ENCODE data around the gene GPR162. TPM values are rescaled to one million over a fixed set of nuclear protein-coding genes. Genes with fewer than 3 reads are reported as not detected.

GPR162 gene
- total RNA-seq, 1 donor from 2014 or later = 0.75 TPM

DNA sequence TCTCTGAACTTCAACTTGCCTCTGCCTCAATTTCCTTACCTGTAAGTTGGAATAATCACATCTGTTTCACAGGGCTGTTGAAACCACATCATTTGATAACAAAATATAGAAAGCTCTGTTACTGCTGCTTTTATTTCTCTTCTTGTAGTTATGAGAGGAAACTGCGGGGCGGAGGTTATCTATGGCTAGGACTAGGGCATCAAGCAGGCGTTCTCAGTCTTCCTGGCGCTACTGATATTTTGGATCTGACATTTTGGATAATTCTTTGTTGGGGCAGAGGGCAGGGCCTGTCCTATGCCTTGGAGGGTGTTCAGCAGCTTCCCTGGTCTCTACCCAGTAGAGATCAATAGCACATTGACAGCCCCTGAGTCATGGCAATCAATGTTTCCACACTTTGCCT is 10.5 kb downstream of the GPR162 start:
- TF ChIP-seq CTCF (IDR thresholded peaks at IDR 0.05; ENCODE audit: insufficient read depth, low read length, poor library complexity, severe bottlenecking) = no peak
- DNase-seq (ENCODE audit: low read depth) = no peak
- no peak overlapping the region for H3K4me3 ChIP-seq (ENCODE audit: low read depth, low read length)
- peaks cover 2% of the 10 kb centered on the region for H3K36me3 ChIP-seq (ENCODE audit: control insufficient read depth, insufficient read depth, low read length)
- H3K27me3 ChIP-seq (ENCODE audit: control insufficient read depth, insufficient read depth, low read length) = no peaks in the 10 kb centered on the region

DNA sequence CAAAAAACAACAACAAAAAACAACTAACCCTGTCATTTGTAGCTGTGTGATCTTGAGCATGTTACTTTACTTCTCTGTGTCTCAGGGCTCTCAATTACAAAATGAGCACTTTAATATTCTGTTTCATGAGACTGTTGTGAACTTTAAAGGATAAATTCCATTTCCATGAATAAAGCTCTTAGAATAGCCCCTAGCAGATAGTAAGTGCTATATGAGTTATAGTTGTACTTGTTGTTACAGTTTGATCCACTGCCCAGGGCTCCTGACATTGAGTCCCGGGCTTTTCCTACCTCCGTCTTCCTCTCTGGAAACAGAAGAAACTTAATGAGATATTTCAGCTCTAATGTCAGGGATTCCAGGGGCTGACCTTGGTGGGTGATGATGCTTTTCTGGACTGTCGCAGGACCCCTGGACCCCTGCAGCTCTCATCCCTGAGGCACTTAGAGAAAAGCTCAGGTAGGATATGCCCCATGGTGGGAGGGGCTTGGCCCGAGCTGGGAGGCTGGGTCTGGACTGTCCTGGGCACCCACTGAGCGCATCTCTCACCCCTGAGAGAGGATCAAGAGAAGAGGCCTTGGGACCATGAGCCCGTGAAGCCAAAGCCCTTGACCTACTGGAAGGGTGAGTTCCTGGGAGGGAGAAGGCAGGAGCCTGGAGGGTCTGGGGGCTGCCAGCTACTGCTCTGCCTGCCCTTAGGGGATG is 11.7 kb downstream of the GPR162 start:
- DNase-seq (ENCODE audit: low read depth) = no peak
- Histone ChIP-seq H3K4me3 (ENCODE audit: low read depth, low read length) (no peak overlapping the region), H3K27me3 (ENCODE audit: control insufficient read depth, insufficient read depth, low read length) (no peaks in the 10 kb centered on the region), H3K36me3 (ENCODE audit: control insufficient read depth, insufficient read depth, low read length) (peaks cover 2% of the 10 kb centered on the region)
- no peak for TF ChIP-seq CTCF (IDR thresholded peaks at IDR 0.05; ENCODE audit: insufficient read depth, low read length, poor library complexity, severe bottlenecking)

DNA sequence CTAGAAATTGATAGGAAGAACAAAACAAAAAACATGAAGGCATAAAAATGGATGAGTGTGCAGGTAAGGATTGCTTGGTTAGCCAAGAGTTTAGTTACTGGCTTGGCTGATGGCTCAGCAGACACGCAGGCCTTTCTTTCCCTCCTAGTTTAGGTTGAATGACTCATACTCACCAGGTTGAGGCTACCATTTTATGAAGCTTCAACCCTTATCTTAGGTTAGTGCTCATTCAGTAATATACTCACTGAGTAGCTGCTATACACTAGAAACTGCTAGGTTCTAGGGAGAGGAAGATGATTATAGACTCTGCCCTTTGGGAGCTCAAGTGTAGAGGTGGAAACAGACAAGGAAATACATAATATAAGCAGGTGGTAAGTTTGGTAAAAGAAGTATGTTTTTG is 12.6 kb downstream of the GPR162 start:
- no peaks in the 10 kb centered on the region for H3K27me3 ChIP-seq (ENCODE audit: control insufficient read depth, insufficient read depth, low read length)
- peaks cover 4% of the 10 kb centered on the region for H3K36me3 ChIP-seq (ENCODE audit: control insufficient read depth, insufficient read depth, low read length)
- no peak for DNase-seq (ENCODE audit: low read depth)
- TF ChIP-seq CTCF (IDR thresholded peaks at IDR 0.05; ENCODE audit: insufficient read depth, low read length, poor library complexity, severe bottlenecking) = no peak
- no peak overlapping the region for H3K4me3 ChIP-seq (ENCODE audit: low read depth, low read length)

- Histone ChIP-seq H3K36me3 (ENCODE audit: control insufficient read depth, insufficient read depth, low read length) (peaks cover 4% of the 10 kb centered on the region), H3K27me3 (ENCODE audit: control insufficient read depth, insufficient read depth, low read length) (no peaks in the 10 kb centered on the region), H3K4me3 (ENCODE audit: low read depth, low read length) (no peak overlapping the region)
- no peak for DNase-seq (ENCODE audit: low read depth)
- TF ChIP-seq CTCF (IDR thresholded peaks at IDR 0.05; ENCODE audit: insufficient read depth, low read length, poor library complexity, severe bottlenecking) = no peak
Measured at GRCh38 chr12:6834873-6835272, 13.3 kb downstream of the GPR162 start.

GRCh38 chr12:6836851-6837250 is 15.2 kb downstream of the GPR162 start:
- no peak for TF ChIP-seq CTCF (IDR thresholded peaks at IDR 0.05; ENCODE audit: insufficient read depth, low read length, poor library complexity, severe bottlenecking)
- H3K27me3 ChIP-seq (ENCODE audit: control insufficient read depth, insufficient read depth, low read length) = no peaks in the 10 kb centered on the region
- DNase-seq (ENCODE audit: low read depth) = no peak
- H3K36me3 ChIP-seq (ENCODE audit: control insufficient read depth, insufficient read depth, low read length) = peaks cover 2% of the 10 kb centered on the region
- no peak overlapping the region for H3K4me3 ChIP-seq (ENCODE audit: low read depth, low read length)
